TTC549 (cell line): ENCODE data around the gene EGLN2.
"Not testable (repeated sequence)": the region's sequence is repeated elsewhere in the genome, so short reads cannot be mapped to it uniquely, and the experiment has no call there.

Experiments
- FAIRE-seq: peaks from 2 replicates; lab custom pipeline; 2012; peaks lifted over from hg19 to GRCh38; lab: Jason Lieb, UNC

The EGLN2 gene

DNA sequence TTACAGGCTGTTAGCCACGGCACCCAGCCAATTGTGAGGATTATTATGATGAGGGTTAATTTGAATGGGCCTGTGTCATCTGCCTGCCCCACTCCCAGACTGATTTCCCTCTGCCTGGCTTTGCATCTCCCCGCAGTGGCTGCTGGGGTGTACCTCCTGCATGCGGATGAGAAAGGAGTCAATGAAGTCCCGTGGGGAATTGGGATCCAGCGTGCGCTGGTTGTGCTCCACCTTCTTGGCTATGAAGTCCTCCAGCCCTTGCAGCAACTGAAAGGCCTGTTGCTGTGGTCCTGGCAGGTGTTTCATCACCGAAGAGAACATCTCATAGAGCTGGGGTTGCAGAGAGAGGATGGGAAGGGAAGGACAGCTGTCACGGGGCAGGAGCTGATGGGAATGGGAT, 47.7 kb downstream of the EGLN2 start:
- FAIRE-seq, result not testable (repeated sequence)

DNA sequence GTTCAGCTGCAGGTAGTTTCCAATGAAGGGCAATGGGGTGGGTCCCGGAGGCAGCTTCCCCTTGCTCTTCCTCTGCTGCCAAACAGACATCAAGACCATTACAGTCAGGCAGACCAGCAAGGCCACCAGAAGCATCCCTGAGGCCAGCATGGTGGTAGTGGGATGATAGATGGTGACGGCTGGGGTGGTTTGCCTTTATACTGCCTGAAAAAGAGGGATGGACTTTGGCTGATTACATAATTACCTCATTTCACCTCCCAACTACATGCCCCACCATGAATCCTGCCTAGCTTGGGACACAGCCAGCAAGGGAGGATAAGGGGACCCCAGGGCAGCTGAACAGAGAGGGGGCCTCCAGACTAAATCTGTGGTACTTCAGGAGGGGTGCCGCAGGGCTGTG, 51.3 kb downstream of the EGLN2 start, which contains the start of gene CYP2A6:
Gene CYP2A6 (minus strand): TSS at position 171 of the 400 bp plus-strand sequence. CDS start 21 bp downstream, at position 150.
- FAIRE-seq, result not testable (repeated sequence)

DNA sequence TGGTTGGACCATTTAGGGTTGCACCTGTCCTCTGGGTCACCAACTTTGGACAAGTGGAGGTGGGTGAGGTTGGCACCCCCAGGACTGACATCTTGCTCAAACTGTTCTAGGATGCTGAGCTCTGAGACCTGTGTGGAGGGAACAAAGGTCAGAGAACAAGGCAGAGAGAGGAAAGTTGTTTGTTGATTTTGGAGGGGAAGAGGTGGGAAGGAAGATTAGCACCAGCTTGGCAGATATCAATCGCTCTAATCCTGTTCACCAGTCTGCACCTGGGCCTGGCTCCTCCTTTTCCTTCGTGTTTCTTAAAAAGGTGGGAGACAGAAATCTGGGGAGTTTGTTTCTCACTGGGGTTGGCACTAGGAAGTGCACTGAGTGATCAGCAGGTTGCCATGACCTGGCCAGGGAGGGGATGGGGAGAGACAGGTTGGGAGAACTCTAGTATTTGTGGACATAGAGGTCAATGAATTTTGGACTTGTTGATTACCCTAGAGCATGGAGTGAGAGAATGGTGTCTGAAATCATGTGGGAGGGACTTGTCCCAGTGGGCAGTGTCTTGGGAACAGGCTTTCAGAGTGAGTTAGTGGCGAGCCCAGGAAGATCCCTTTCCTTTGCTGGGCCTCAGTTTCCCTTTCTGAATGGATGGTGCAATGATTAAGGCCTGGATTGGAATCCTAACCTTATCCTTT, 53.6 kb downstream of the EGLN2 start:
- not testable (repeated sequence) for FAIRE-seq
